Activated B cell treated with CpG ODN at 0.5 μM for 24 hours (primary cell): ENCODE data around the gene DMTF1. TPM values are rescaled to one million over a fixed set of nuclear protein-coding genes. Genes with fewer than 3 reads are reported as not detected.

Source experiments
- ATAC-seq: fragments of 200-7000 bp; cut with Tn5 transposase; one replicate; pipeline ENCODE4 v1.10.0; 2021; ENCODE audit warnings: low read depth, mild to moderate bottlenecking, moderate library complexity
- CTCF ChIA-PET: fragments of 350-600 bp; sonication (Branson Sonifier 250); formaldehyde crosslinking; loops from one replicate; lab custom pipeline; 2021; ENCODE audit warnings: antibody characterized with exemption; lab: Charles Lee
- POLR2A ChIA-PET: fragments of 350-600 bp; sonication (Branson Sonifier 250); formaldehyde crosslinking; loops from one replicate; lab custom pipeline; 2021; ENCODE audit warnings: antibody characterized with exemption; lab: Charles Lee
- DNase-seq: peaks from one replicate; pipeline ENCODE4 v3.0.0; 2022
- H3K27ac Mint-ChIP-seq: one replicate; pipeline ENCODE4 v1.8.0; 2020; ENCODE audit warnings: mixed read lengths
- H3K27me3 Mint-ChIP-seq: one replicate; pipeline ENCODE4 v1.8.0; 2021; ENCODE audit warnings: mixed read lengths
- H3K36me3 Mint-ChIP-seq: one replicate; pipeline ENCODE4 v1.8.0; 2021; ENCODE audit warnings: low read depth, mixed read lengths
- H3K4me1 Mint-ChIP-seq: one replicate; pipeline ENCODE4 v1.8.0; 2021; ENCODE audit warnings: mixed read lengths
- H3K4me3 Mint-ChIP-seq: one replicate; pipeline ENCODE4 v1.8.0; 2020; ENCODE audit warnings: mild to moderate bottlenecking, mixed read lengths
- H3K9me3 Mint-ChIP-seq: one replicate; pipeline ENCODE4 v1.8.0; 2020; ENCODE audit warnings: mixed read lengths
- CTCF ChIP-seq: fragments of 200-600 bp; IDR thresholded peaks from one replicate; pipeline ENCODE4 v1.8.0; 2022; ENCODE audit warnings: antibody characterized with exemption, mild to moderate bottlenecking
- intact Hi-C: fragments of 100-400 bp; cut with micrococcal nuclease; formaldehyde crosslinking; loops from one replicate; pipeline ENCODE4 v1.15.1; 2024
- total RNA-seq: library from RNA; stranded (reverse); gene quantifications from 2 replicates; pipeline ENCODE4 v1.2.3, GENCODE V29; 2022

The DMTF1 gene
- total RNA-seq, 1 donor from 2014 or later = 175 TPM

DNA sequence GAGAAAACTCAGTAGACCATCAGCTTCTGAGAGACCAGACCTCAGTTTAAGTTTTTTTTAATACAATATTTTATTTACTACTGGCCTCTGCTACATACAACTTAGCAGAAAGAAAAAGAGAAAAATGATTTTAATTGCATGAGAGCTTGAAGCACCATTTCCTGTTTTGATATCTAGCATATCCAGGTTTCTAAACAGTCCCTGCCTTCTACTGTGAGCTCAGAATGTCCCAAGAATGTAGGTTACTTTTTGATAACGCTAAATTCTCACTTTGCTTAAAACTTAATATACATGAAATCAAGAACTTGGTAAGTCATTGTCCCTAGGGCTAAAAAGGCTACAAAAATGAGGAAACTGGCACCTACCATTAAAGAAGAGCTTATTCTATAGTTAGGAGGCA, 60.2 kb downstream of the DMTF1 start:
- Mint-ChIP-seq H3K4me3 (peak overlapping the region; percentile 75), H3K36me3 (peaks cover 50% of the 10 kb centered on the region), H3K4me1 (peaks cover 96% of the 10 kb centered on the region), H3K9me3 (no peaks in the 10 kb centered on the region), H3K27ac (peak overlapping the region; percentile 90), H3K27me3 (no peaks in the 10 kb centered on the region)
- DNase-seq (no peak), ATAC-seq (no peak)
- intact Hi-C loops = loop anchor here (1.0 kb wide), 1 partner anchor 11 kb away; no protein-coding TSS in a partner anchor
- ChIA-PET CTCF (interaction anchor here (1.3 to 1.7 kb wide), 2 partner anchors 10 to 27 kb away, joined by 3 to 6 read pairs; no protein-coding TSS in a partner anchor), POLR2A (interaction anchor here (0.8 to 13.1 kb wide), 5 partner anchors 13 to 57 kb away, joined by 3 to 311 read pairs (median 3); partner anchors contain the start of gene DMTF1)
- TF ChIP-seq CTCF = no peak

- intact Hi-C loops = no loop called here
- H3K4me3 Mint-ChIP-seq = peak overlapping the region; percentile 75
- no peak for TF ChIP-seq CTCF
- no peak for ATAC-seq
- no peaks in the 10 kb centered on the region for H3K9me3 Mint-ChIP-seq
- ChIA-PET CTCF (interaction anchor here (1.7 to 1.8 kb wide), 2 partner anchors 11 to 18 kb away, joined by 4 to 6 read pairs; no protein-coding TSS in a partner anchor), POLR2A (interaction anchor here (1.0 to 13.1 kb wide), 3 partner anchors 13 to 58 kb away, joined by 3 to 311 read pairs (median 143); partner anchors contain the start of gene DMTF1)
- peaks cover 96% of the 10 kb centered on the region for H3K4me1 Mint-ChIP-seq
- no peaks in the 10 kb centered on the region for H3K27me3 Mint-ChIP-seq
- H3K27ac Mint-ChIP-seq = peak overlapping the region; percentile 90
- peaks cover 48% of the 10 kb centered on the region for H3K36me3 Mint-ChIP-seq
- DNase-seq = no peak
Observed at GRCh38 chr7:87213252-87213651, 61.0 kb downstream of the DMTF1 start.

DNA sequence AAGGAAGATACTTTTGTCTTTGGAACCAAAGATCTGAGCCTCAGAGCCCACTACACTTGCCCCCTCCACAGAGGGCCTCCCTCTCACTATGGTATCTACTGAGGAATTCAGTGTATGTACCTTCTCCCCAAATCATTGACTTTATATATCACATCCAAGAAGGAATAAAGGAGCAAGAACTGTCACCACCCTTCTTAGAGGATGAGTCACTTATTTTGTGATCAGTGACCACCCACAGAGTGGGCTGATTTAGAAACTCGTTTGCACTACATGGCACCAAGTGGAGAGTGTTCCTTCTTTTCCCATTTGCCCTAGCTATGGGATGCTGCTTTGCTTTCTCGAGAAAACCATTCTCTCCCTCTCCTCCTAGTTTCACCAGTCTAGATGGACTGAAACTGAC, 61.6 kb downstream of the DMTF1 start:
- intact Hi-C loops = no loop called here
- DNase-seq = no peak
- H3K27me3 Mint-ChIP-seq = no peaks in the 10 kb centered on the region
- no peaks in the 10 kb centered on the region for H3K9me3 Mint-ChIP-seq
- CTCF ChIA-PET = interaction anchor here (1.7 to 1.8 kb wide), 2 partner anchors 12 to 18 kb away, joined by 4 to 6 read pairs; no protein-coding TSS in a partner anchor
- no peak for TF ChIP-seq CTCF
- POLR2A ChIA-PET = interaction anchor here (0.6 to 13.1 kb wide), 3 partner anchors 14 to 58 kb away, joined by 3 to 311 read pairs (median 143); partner anchors contain the start of gene DMTF1
- H3K36me3 Mint-ChIP-seq = peaks cover 48% of the 10 kb centered on the region
- no peak for ATAC-seq
- H3K4me3 Mint-ChIP-seq = peak overlapping the region; percentile 75
- peak overlapping the region; percentile 90 for H3K27ac Mint-ChIP-seq
- peaks cover 96% of the 10 kb centered on the region for H3K4me1 Mint-ChIP-seq

GRCh38 chr7:87215046-87215445, 62.8 kb downstream of the DMTF1 start:
- Mint-ChIP-seq H3K27me3 (no peaks in the 10 kb centered on the region), H3K4me3 (no peak overlapping the region), H3K4me1 (peaks cover 89% of the 10 kb centered on the region), H3K27ac (peak overlapping the region; percentile 90), H3K9me3 (no peaks in the 10 kb centered on the region), H3K36me3 (peaks cover 51% of the 10 kb centered on the region)
- TF ChIP-seq CTCF = no peak
- no peak for DNase-seq
- intact Hi-C loops = loop anchor here (5.0 kb wide), 1 partner anchor 33 kb away; no protein-coding TSS in a partner anchor
- no peak for ATAC-seq
- POLR2A ChIA-PET = interaction anchor here (0.7 to 13.1 kb wide), 4 partner anchors 15 to 156 kb away, joined by 3 to 311 read pairs (median 74); partner anchors contain the start of genes DMTF1 and ELAPOR2
- CTCF ChIA-PET = no interaction called here
